GM18907 (cell line): ENCODE data around the gene SORCS3.

Experiments
- ATAC-seq: cut with Tn5 transposase; IDR thresholded peaks from one replicate; pipeline ENCODE4 v1.9.1; 2021; ENCODE audit warnings: mild to moderate bottlenecking, moderate library complexity; ENCODE audit not compliant: unreplicated experiment

Gene SORCS3

DNA sequence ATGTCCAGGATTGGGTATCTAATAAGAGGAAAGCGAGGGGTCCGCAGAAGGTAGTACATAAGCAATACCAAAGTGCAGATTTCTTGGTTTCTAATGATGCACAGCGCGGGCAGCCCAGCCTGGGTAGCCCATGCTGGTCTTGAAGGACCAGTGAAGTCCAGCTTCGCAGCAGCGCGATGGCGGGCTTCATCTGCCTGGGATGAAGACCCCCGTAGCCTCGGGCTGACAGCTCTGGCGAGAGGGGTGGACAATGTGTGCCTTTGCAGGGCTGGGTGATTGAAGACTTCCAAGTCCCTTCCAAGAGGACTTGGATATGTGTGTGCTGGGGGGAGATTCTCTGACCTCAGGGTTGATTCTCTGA lies 2.2 kb downstream of the SORCS3 start:
- no peak for ATAC-seq

DNA sequence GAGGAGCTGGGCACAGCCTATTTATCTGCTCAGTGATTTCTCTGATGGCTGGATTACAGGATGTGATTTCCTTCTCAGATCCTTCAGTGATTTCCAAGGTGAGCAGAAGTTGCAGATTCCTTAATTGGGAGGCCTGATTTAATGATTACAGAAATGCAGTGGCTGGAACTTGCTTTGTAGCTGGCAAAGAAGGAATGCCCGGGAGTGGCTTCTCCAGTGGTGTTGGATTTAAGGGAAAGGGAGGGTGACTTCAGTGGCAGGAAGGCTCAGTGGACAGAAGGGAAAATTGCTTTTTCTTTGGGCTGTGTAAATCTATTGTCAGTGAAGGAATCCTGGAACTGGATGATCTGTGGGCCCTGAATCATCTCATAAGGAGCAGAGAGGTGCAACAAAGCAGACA lies 5.1 kb downstream of the SORCS3 start:
- no peak for ATAC-seq

DNA sequence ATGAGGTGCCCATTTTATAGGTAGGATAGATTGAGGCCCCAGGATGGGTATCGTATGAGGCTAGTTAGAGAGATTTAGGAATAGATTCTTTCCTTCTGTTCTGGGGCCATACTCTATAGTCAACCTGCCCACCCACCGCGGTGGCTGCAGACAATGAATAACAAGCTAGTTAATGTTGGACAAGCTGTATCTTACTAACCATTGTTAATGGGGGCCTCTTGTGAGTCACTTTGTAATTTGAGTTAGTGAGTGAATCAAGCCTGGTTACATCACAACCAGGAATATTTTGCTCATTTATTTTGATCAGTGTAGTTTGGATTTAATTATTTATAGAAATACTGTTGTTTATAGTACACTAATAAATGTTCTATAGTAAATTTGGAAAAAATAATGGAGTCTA lies 7.3 kb downstream of the SORCS3 start:
- ATAC-seq = no peak

DNA sequence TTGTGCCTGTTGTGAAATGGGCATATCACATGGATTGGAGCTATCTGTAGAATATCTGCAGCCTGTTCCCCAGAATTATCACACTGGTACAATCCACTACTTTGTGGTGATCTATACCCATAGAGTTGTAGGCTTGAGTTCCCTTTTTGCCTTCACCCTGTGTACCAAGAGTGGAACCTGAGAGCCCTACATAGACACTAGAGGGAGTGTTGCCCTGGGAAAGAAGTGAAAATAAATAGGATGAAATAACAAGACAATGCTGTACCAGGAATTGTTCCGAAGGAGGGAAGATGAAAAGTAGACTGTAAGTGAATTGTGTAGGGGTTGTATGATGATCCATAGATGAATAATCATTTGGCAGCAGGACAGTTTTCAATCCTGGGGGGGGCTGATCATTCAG lies 9.0 kb downstream of the SORCS3 start:
- ATAC-seq = no peak

DNA sequence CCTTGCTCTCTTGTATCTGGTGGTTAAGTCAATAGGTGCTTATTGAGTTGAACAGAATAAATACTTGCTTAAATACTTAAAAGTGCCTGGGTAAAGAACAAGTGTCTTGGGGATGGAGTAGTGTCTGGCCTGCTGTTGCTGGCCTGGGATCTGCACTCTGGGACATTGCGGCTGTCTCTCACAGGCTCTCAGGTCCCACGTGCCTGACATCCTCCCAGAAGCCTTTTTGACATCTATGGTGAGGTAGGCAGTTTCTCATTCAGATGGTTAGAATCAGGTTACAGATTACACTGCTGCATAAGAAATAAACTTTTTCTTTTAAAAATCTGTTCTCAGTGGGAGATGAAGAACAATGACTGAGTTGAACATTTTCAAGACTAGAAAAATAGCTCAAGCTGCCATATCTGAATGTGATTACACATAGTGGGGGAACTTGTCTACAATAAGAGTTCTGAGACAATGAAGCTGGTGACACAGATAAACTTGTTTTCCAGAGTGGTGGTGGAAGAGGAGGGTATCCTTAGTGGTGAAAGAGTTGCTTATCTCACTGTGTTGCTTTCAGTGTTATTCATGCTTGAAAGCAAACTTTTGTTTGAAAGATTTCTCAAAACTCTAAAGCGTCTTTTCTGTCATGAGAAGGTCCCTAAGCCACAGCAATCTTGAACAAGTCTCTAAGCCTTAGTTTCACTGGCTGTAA lies 9.7 kb downstream of the SORCS3 start:
- ATAC-seq = no peak

DNA sequence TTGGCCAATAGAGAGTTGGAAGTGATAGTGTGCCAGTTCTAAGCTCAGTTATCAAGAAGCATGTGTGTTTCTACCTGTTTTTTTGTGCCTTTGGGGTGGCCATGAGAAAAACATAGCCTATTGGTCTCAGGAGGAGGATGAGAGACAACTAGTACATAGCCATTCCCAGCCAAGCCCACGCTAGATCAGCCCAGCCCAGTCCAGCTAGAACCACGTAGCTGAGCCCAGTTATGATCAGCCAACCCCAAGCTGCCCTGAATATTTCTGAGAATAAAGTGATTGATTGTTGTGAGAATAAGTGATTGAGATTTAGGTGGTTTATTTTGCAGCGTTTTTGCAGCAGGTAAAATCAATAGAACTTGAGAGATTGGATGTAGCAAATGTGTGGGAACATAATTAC lies 15.9 kb downstream of the SORCS3 start:
- ATAC-seq = no peak

DNA sequence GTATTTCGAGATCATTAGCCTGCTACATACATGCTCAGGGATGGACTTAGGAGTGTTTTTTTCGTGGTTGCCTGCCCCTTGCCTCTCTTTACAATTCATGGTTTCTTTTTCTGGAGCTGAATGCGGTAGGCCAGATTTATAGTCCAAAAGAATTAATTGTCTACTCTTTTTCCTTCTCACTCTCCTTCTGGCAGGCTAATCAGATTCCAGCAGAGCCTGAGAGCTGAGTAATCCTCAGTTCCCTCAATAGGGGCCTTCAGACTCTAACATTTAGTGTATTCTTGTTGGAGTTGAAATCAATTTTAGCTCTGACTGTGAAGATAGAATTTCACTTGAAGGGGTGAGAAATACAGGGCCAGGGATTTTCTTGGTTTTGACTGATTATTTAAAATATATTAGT lies 16.4 kb downstream of the SORCS3 start:
- ATAC-seq = no peak

DNA sequence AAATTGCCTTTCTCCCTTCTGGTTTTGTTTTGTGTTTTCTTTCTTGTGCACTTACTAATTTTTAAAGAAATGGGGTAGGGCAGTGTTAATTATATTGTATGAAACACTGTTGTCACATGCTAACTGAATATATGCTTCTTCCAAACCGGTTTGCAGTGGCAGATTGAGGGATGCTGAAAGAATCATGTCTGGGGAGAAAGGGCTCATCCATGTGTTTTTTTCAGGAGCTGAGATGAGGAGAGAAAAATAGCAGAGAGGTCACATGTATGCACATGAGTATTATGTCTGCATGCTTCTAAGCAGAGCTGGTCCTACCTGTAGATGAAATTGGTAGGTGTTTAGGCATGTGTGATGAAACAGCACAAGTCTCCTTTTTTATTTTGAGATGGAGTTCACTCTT lies 17.0 kb downstream of the SORCS3 start:
- ATAC-seq = no peak

DNA sequence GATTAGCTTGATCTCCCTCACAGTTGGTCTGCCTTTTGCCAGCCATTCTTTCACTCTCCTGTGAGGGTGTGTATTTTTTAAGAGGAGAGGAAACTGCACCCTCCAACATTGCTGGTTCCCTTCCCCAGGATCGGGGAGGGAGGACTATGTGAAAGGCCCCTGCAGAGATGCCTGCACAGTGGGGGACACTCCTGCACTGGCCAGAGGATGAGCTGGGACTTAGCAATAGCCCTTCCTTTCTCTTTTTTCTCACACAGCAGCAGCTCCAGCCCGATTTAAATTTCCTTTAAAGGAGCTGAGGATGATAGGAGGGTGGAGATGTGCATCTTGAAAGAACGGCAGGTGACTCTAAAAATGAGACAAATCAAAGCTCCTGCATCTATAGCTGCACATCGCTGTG lies 18.7 kb downstream of the SORCS3 start:
- ATAC-seq = no peak

DNA sequence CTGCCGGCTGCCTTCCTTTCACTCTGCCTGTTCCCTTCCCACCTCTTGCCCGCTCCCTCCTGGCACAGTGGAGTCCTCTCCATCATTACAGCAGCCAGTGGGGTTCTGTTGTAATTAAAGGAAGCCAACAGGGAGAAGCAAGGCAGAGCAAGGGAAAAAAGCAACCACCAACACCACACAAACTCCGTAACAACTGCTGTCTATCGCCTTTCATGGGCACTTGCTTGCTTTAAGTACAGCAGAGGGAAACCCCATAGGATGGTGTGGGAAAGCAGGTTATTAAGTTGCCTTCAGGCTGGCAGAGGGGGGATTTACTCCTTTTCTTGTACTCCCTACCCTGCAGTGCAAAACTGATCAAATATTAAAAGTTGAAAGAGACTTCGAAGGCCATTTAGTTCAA lies 22.0 kb downstream of the SORCS3 start:
- ATAC-seq = no peak

DNA sequence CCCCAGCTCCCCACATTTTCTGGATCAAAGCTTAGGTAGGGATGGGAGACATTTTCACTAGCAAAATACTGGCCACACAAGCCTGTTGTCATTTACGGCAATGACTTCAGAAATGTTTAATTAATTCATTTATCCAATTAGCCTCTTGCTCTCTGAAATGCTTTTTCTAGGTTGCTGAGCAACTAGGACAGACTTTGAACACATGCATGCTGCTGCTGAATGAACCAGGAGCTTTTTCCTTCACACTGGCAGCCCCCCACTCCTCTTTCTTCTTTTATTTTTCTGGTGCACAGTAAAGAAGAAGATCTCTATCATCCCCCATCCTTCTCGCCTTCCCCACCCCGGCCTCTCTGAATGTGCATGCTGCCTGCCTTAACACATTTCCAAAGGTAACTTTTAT lies 22.5 kb downstream of the SORCS3 start:
- no peak for ATAC-seq

DNA sequence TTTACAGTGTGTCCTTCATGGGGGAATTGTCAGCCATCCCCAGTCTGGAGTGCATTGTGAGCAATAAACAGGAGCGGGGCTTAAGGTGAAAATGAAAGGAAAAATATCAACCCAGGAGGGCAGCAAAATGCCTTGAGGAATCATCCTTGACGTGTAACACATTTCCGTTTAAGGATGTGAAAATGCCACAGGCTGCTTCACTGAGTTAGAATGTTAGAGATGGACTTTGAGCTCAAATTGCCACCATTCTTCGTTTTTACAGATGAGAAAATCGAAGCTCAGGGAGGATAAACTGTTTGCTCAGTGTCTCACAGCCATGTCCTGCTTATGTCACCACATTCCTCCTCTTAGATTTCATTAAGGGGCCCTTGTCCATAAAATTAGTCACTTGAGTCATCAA lies 23.1 kb downstream of the SORCS3 start:
- no peak for ATAC-seq

DNA sequence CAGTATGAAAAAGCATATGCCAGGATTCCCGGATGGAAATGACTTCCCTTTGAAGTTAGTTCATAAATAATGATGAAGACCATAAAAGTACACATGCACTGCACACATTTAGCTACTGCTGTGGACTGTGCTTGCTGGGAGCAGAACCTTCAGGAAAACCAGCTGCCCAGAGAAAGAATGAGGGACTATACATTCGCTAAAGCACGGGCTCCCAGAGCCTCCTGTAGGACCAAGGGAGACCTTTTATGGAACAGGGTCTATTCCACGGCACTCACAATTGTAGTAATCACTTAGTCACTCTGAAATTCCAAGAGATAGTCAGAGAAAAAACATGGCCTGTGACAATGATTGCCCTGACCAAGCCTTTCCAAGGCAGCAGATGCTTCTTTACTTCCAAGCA lies 24.1 kb downstream of the SORCS3 start:
- ATAC-seq = no peak

DNA sequence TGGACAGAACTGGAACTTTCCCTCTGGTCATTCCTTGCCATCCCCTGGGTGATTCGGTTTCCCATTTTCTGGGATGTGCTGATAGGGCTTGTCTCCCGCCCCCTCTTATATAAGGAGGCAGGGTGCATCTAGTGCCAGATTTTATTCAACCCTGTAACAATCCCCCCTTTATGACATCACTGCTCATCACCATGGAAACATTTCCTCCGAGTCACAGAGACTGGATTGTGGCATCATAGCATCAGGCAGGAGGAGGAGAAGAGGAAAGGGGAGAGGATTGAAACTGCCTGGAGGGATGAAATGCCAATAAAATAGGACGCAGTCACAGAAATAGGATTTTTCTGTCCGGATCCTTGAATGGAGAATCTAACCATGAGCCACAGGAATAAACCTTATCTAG lies 25.0 kb downstream of the SORCS3 start:
- no peak for ATAC-seq

DNA sequence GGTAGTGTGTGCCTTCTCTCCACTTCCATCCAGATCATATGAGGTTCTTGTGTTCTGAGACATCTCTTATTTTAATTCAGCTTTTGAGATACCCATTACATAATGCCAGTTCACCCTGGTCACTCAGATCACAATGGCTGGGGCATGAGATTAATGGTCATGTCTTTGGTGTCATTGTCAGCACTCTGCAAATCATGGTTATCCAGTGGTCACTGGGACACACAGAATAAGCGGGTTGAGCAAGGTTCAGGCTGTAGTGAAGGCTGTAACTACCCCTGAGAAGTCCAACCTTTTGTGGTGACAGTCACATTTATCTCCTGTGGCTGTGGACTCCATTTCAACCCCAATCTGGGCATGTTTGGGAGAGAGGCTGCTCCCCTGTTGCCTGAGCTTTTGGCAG lies 35.8 kb downstream of the SORCS3 start:
- ATAC-seq = no peak

DNA sequence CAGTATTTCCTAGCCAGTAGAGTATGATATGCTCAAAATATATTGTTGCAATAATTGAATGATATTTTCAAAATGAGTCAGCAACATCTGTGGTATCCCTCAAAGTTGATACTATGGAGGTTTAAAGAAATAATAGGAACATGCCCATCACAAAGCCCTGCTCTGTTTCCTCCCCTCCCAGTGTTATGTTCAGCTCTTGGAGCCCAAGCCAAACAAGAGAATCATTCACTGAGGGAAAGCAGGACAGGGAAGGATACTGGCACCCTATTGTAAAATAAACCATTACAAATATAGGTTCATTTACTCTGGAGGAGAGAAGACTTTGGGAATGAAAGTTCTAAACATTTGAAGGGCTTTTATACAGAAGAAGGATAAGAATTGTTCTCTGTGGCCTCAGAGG lies 37.6 kb downstream of the SORCS3 start:
- no peak for ATAC-seq

DNA sequence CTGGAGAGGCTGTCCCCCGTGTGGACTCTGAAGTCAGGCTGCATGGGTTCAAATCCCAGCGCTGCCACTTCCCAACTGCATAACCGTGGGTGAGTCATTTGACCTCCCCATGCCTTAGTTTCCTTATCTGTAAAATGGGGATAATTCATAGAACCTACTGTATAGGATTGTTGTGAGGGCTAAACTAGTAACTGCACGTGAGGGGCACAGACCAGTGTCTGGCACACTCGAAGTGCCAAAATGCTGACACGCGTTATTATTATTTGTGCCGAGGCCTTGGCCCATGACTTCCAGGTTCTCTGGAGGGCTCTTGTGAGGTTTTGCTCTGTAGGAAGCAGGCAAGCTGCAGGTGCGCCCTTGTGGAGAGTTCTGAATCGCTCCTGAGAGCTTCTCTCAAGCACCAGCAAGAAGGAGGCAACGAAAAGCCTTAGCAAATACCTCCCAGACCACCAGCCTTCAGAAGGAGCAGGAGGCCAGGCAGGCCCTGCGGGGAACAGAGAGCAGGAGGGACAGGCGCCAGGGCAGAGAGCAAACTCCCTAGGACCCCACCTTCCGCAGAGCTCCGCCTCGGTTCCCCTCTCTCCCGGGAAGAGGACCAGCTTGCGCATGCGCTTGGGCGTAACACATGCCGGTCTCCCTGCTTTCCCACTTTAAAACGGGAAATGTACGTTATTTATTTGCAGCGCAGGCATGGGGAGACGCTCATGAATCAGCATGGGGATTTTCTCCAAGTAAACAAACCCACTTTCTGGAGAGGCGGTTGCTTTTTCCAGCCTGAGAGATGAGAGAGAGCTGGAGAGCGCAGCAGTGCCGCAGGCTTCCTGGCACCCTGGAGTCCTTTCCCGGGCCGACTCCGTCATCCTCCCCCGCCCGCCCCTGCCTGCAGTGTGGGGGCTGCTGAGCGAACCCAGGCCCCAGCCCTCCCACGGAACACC lies 39.6 kb downstream of the SORCS3 start:
- ATAC-seq = no peak

DNA sequence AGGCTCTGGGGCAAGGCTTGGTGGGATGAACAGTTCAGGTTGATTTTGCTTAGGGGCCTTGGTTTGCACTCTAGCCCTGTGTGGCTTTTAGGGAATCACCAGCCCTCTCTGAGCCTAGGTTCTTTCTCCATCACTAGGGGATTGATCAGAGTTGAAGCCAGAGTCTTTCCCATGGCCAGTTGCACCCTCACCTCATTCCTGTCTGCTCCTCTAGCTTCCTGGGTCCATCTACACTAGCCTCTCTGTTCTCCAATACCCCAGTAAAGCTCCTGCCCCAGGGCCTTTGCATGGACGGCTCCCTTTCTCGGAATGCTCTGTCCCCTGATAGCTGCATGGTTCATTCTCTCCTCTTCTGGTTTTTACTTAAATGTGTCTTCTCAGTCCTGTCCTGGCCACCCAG lies 40.4 kb downstream of the SORCS3 start:
- ATAC-seq = no peak

DNA sequence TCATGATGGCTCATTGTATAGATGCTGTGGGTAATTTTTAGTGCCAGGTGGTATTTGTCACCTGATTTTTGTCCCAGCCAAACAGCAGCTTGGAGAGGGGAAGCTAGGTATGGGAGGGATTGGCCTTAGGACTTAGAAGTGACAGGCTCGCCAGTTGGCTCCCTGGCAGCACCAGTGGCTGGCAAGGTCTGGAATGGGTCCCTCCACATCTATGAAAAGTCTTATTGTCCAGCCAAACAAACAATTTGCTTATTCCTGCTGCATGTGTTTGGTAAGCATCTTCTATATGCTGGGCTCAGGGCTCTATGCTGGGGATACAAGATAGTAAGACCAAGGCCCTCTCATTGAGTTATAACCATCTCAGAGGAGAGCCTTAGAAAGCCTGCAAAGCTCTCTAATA lies 42.5 kb downstream of the SORCS3 start:
- ATAC-seq = no peak

DNA sequence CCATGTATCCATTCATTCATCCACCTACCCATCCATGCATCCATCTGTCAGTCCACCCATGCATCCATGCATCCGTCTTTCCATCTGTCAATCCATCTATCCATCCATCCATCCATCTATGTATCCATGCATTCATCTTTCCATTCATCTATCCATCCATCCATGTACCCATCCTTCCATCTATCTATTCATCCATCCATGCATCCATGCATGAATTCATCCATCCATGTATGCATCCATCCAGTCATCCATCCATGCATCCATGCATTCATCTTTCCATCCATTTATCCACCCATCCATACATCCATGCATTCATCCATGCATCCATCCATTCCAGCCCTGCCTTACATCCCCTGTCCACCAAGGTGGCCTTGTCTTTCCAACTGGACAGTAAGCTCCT lies 45.7 kb downstream of the SORCS3 start:
- ATAC-seq = no peak

DNA sequence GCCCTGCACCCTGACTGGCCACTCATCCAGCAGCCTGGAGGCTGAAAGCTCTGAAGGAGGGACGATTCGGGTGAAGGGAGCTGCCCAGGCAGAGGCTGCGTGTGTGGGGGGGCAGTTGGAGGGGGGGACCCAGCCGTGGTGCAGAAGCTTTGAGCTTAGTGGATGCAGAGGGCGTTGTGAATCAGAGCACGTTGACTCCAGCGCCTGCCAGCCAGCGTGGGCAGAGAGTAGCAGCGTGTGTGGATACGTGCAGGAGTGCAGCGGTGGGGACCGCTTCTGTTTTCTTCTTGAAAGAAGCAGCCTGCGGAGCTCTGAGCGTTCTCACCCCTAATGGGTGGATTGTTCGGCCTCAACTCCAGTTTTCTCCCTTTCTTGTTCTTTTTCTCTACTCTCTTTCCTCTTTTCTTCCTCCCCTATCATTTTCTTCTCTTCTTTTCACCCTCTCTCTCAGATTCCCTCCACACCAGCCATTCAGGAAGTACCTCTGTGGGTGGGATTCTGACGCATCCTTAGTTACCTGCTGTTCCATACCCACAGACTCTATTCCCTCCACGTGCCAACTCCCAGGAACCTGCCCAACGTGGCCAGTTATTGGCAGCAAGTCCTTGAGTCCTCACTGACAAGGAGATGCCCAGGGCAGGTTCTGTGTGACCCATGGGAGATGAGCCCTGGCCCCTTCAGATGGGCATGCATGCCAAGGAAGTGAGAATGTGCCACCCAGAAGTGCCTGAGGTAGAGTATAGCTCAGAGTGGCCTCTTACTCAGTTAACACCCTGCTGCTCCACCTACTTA lies 47.4 kb downstream of the SORCS3 start:
- ATAC-seq = no peak

DNA sequence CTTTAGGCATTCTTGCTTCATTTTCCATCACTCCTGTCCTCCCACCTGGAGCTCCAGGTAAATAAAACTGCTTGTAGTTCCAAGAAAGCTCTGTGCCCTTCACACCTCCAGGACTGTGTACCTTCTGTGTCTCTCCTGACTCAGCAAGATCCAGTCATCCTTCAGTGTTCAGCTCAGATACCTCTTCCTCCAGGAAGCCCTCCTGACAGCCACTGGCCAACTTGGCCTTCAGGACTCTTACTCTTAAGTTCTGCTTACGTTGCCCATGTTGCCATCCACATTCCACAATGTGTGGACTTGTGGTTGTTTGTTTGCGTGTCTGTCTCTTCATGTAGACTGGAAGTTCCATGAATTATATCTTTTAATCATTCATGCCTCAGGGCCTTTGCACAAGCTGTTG lies 48.0 kb downstream of the SORCS3 start:
- no peak for ATAC-seq
